K562 (cell line): ENCODE data around the gene TULP3. TPM values are rescaled to one million over a fixed set of nuclear protein-coding genes. Genes with fewer than 3 reads are reported as not detected.

Source experiments
- GTF2F1 ChIP-seq: IDR thresholded peaks from 2 replicates; pipeline ENCODE4 v1.6.1; 2011; ENCODE audit warnings: low read depth, low read length, improper control_type of control experiment
- HNRNPL ChIP-seq: fragments of 200-400 bp; formaldehyde crosslinking; IDR thresholded peaks from 2 replicates; pipeline ENCODE4 v1.6.1; 2017; ENCODE audit warnings: low read depth, mild to moderate bottlenecking, low read length
- HNRNPUL1 ChIP-seq: fragments of 200-400 bp; formaldehyde crosslinking; IDR thresholded peaks from 2 replicates; pipeline ENCODE4 v1.6.1; 2017; ENCODE audit warnings: low read length
- NR2C1 ChIP-seq, 2 experiments: fragments of 450-650 bp; IDR thresholded peaks; 2 replicates each; pipeline ENCODE4 v1.6.1; 2017; ENCODE audit warnings: mild to moderate bottlenecking in 2 of 2, antibody characterized with exemption in 1 of 2, inconsistent platforms in 1 of 2, missing compliant biosample characterization in 1 of 2, missing genetic modification characterization in 1 of 2
- RERE ChIP-seq: sonication (generic); formaldehyde crosslinking; IDR thresholded peaks from 2 replicates; pipeline ENCODE4 v1.8.0; 2023; ENCODE audit warnings: missing genetic modification reagents, mild to moderate bottlenecking, borderline replicate concordance
- SRF ChIP-seq, 2 experiments: fragments of 250-450, 450-650 bp in 1 of 2; sonication (Bioruptor Pico) in 1 of 2; sonication (generic) in 1 of 2; formaldehyde crosslinking; IDR thresholded peaks; 2 replicates each; pipeline versions ENCODE4 v1.5.0 to v1.5.1; 2020 to 2022; ENCODE audit warnings: mild to moderate bottlenecking in 1 of 2, missing genetic modification reagents in 1 of 2
- ZNF174 ChIP-seq: fragments of 250-450 bp; sonication (Bioruptor Pico); IDR thresholded peaks from 2 replicates; pipeline ENCODE4 v1.4.0; 2020; ENCODE audit warnings: mild to moderate bottlenecking
- ZNF184 ChIP-seq: sonication (generic); formaldehyde crosslinking; IDR thresholded peaks from 2 replicates; pipeline ENCODE4 v1.5.0; 2020; ENCODE audit warnings: missing genetic modification reagents
- ZNF263 ChIP-seq: sonication (generic); formaldehyde crosslinking; IDR thresholded peaks from 2 replicates; pipeline ENCODE4 v1.8.0; 2022; ENCODE audit warnings: mild to moderate bottlenecking, missing genetic modification reagents, borderline replicate concordance
- ZNF3 ChIP-seq: fragments of 250-450 bp; sonication (Bioruptor Pico); IDR thresholded peaks from 2 replicates; pipeline ENCODE4 v1.5.0; 2021; ENCODE audit warnings: mild to moderate bottlenecking, moderate library complexity
- ZNF592 ChIP-seq: fragments of 450-650 bp; IDR thresholded peaks from 2 replicates; pipeline ENCODE4 v1.6.1; 2017; ENCODE audit warnings: antibody characterized with exemption, mild to moderate bottlenecking
- ZNF696 ChIP-seq: fragments of 250-450 bp; sonication (Bioruptor Pico); conservative IDR thresholded peaks from 2 replicates; pipeline ENCODE4 v1.4.0; 2020; ENCODE audit warnings: mild to moderate bottlenecking, moderate library complexity
- polyA plus RNA-seq, 8 experiments: library from polyadenylated mRNA; depleted of rRNA in 4 of 8; stranded (reverse) in 5 of 8; unstranded in 3 of 8; fragments of >200 nt; fragmentation: Nextera tagmentation in 2 of 8; fragmentation: Illumina TruSeq in 1 of 8; extraction: Ambion mirVana in 2 of 8; extraction: Trizol in 1 of 8; gene quantifications; 2 replicates each; pipeline versions ENCODE4 v1.2.1 to v1.2.3, GENCODE V29; 2011 to 2014; ENCODE audit warnings: inconsistent platforms in 1 of 8, missing spikeins in 1 of 8
- total RNA-seq, 7 experiments: library from RNA; depleted of rRNA in 6 of 7; stranded (reverse); fragments of >200 nt in 6 of 7; fragmentation: Illumina TruSeq in 2 of 7; extraction: Trizol in 2 of 7; gene quantifications; 2 replicates each; pipeline versions ENCODE4 v1.2.1 to v1.2.3, GENCODE V29; 2011 to 2021; ENCODE audit warnings: low replicate concordance in 1 of 7
- TF ChIP-seq, protein P1 (sequence below): sonication (generic); formaldehyde crosslinking; IDR thresholded peaks from 2 replicates; pipeline ENCODE4 v1.8.0; 2022; ENCODE audit warnings: missing genetic modification reagents, mild to moderate bottlenecking, borderline replicate concordance
- TF ChIP-seq, protein P2 (sequence below): fragments of 450-650 bp; formaldehyde crosslinking; IDR thresholded peaks from 2 replicates; pipeline ENCODE4 v1.4.0; 2022; ENCODE audit warnings: missing genetic modification characterization

TULP3 gene
- total and polyA plus RNA-seq, 9 of the 15 experiments (the other 6 are each of a cell fraction or from before 2014, with no cell fraction given): 3.6 to 13.3 (median 7.3) TPM

DNA sequence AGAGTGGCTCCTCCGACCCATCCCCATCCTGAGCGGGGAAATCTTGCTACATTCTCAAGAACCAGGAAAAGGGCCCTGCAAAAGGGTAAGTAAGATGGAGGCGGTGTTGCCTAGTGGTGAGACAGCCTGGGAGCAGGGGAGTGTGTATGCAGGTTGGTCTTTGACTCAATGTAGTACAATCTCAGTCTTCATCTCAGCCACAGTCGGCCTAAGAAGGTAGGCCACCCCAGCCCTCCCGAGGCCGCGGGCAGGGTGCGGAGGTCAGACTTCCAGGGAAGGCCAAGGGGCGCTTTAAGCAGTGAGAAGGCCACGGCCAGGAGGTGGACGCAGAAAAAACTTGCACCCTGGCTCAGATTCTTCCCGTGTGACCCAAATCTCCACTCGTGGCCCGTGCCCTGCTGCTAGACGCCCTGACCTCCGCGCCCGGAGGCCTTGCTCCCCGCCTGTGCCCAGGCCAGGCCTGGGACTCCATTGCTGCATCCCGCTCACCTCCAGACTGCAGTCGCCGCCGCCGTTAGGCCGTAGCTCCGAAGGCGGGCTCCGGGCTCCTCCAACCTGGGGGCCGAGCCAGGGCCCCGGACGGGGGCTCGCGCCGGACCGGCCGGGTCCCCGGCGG lies 14.2 kb upstream of the TULP3 start (continued):
- no peak for TF ChIP-seq SRF (CRISPR knock-in tag; IDR thresholded peaks at IDR 0.05)
- TF ChIP-seq, protein P1, sequence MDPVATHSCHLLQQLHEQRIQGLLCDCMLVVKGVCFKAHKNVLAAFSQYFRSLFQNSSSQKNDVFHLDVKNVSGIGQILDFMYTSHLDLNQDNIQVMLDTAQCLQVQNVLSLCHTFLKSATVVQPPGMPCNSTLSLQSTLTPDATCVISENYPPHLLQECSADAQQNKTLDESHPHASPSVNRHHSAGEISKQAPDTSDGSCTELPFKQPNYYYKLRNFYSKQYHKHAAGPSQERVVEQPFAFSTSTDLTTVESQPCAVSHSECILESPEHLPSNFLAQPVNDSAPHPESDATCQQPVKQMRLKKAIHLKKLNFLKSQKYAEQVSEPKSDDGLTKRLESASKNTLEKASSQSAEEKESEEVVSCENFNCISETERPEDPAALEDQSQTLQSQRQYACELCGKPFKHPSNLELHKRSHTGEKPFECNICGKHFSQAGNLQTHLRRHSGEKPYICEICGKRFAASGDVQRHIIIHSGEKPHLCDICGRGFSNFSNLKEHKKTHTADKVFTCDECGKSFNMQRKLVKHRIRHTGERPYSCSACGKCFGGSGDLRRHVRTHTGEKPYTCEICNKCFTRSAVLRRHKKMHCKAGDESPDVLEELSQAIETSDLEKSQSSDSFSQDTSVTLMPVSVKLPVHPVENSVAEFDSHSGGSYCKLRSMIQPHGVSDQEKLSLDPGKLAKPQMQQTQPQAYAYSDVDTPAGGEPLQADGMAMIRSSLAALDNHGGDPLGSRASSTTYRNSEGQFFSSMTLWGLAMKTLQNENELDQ (CRISPR knock-in tag): no peak
- no peak for TF ChIP-seq ZNF263 (CRISPR knock-in tag)
- no peak for TF ChIP-seq ZNF184 (CRISPR knock-in tag)
- TF ChIP-seq HNRNPL: no peak
- no peak for TF ChIP-seq RERE (CRISPR knock-in tag)
- no peak for TF ChIP-seq NR2C1 (IDR thresholded peaks at IDR 0.05)
- TF ChIP-seq NR2C1 (tag; IDR thresholded peaks at IDR 0.05): peak; percentile 49; the same call in 1 of the 2 replicates
- peak; percentile 89 for TF ChIP-seq ZNF592
- TF ChIP-seq ZNF3 (CRISPR knock-in tag): no peak
- TF ChIP-seq ZNF174 (CRISPR knock-in tag): no peak
- no peak for TF ChIP-seq HNRNPUL1
- TF ChIP-seq, protein P2, sequence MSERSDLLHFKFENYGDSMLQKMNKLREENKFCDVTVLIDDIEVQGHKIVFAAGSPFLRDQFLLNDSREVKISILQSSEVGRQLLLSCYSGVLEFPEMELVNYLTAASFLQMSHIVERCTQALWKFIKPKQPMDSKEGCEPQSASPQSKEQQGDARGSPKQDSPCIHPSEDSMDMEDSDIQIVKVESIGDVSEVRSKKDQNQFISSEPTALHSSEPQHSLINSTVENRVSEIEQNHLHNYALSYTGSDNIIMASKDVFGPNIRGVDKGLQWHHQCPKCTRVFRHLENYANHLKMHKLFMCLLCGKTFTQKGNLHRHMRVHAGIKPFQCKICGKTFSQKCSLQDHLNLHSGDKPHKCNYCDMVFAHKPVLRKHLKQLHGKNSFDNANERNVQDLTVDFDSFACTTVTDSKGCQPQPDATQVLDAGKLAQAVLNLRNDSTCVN (CRISPR knock-in tag): no peak
- no peak for TF ChIP-seq GTF2F1
- no peak for TF ChIP-seq ZNF696 (CRISPR knock-in tag)
